GM21529 (cell line): ENCODE data around the gene ROR1.

Source experiments
- ATAC-seq: cut with Tn5 transposase; IDR thresholded peaks from one replicate; pipeline ENCODE4 v1.9.1; 2021; ENCODE audit not compliant: unreplicated experiment

The ROR1 gene

DNA sequence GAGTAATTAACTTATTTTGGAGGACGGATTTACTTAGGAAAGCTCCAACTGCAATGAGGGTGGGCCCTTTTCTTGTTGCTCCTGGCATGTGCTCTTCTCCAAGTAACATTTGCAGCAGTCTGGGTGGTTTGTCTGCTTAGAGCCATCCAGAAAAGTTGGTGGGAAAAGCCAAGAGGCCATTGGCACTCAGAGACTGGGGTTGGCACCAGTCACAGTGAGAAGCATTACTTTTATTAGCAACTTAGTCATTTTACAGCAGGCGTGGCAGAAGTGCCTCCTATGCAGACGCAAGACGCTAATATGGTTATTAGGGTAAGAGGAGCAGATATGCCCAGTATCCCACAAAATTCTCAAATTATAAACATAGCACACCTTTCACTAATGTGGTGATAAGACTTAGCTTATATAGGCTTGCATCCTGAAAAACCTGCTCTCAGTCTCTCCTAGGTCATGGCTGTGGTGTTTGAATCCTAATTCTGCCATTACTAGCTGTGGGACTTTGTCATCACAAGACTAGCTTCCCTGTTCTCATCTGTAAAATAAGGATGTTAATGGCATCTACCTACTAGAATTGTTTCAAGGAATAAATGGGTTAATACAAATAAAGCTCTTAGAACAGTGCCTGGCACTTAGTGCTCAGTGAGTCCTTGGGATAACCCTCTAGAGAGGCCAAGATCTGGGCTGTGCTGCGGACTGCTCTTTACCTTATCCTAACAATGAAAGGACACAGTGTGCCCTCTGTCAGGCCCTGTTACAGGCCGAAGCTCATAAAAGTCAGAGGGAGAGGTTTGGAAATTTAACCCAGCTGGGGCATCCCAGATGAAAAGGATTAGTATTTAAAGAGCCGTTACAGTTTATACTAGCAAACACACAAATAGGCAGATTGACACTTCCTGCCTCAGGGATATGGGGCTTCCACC is 154.6 kb downstream of the ROR1 start:
- ATAC-seq = no peak

DNA sequence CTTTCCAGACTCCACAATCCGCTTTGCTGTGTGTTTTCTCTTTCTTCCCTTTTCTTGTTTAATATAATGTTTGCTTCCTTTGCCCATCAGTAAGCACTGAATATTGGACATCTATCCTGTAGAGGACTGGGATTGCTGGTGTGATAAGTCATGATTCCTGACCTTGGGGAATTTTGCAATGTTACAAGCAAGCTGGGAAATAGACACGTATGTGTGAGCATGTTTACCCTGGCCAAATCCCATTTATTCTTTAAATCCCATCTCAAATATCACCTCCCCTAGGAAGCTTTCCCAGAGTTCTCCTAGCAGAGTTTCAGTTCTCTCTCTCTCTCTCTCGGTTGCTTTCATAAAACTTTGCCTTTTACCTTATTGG is 155.3 kb downstream of the ROR1 start:
- no peak for ATAC-seq

DNA sequence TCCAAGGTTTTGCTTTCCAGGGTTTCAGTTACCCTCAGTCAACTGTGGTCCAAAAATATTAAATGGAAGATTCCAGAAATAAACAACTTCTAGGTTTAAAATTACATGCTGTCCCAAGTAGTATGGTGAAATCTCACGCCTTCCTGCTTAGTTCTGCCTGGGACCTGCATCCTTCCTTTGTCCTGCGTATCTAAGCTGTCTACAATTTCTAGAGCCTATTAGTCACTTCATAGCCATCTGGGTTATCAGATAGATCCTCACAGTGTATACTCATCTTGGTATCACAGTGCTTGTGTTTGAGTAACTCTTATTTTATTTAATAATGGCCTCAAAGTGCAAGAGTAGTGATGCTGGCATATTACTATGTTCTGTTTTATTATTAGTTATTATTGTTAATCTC is 157.7 kb downstream of the ROR1 start:
- no peak for ATAC-seq

DNA sequence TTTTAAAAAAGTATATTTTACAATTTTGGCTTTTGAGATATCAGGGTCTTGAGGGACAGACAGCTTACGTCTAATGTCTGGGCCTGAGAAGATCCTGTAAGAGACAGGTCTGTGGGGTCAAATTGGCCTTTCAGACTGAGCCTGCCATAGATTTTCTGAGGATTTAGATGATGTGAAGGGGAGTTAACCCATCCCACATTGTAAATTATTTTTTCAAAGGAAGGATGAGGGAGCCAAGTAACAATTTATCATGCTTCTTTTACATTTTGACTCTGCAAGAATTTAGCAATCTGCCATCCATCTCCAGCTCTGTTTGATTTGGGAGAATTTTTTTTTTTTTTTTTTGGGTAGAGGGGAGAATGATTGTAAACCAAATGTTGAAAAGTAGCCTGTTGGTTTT is 160.9 kb downstream of the ROR1 start:
- ATAC-seq = no peak

DNA sequence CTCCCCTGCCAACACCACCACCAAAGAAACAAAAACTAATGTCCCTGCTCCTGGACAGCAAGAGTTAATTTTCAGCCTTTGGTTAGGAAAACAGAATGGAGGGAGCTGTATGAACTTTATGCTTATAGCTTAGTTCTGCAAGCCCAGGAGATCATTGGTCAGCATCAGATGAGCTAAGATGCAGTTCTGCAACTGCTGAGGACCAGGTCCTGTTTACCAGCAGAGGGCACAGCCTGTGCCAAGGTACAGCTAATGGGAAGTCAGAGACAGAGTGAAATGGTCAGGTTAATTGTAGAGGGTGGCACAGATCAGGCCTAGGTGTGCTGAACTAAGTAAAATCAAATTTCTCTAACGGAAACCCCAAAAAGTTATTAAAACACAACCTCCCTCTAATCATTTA is 161.3 kb downstream of the ROR1 start:
- ATAC-seq = peak; percentile 43

DNA sequence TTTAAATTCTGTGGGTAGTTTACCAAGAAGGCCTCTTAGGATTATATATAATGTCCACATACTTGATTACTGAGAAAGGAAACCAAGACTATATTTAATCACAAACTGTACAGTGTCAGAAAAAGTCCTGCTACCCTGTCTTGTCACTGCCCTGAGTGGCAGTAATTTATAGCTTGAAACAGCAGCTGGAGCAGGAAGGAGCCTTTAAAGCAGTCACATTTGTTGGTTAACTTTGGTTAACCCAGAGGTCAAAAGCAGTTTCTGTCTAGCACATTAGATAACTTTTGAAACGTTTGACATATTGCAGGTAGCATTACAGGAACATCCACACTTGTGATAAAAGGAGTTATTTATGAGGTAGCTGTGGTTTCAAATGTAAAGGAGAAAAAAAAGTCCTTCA is 161.7 kb downstream of the ROR1 start:
- peak; percentile 72 for ATAC-seq

DNA sequence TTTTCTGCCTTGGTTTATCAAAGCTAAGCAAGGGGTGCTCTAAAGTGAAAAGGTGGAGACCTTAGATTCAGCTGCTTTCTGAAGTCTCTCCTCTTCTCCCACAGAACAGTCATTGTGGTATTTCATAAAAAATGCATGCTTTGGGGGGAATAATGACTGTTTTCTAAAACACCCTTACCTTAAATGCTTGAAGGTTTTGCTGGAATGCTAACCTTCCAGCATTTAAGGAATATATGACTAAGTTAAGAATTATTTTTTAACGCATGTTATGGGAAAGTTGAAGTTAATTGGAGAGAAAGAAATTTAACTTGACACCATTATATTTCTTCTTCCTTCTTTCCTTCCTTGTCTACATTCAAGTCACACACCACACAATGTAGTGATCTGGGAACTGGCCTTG is 162.5 kb downstream of the ROR1 start:
- ATAC-seq = no peak

DNA sequence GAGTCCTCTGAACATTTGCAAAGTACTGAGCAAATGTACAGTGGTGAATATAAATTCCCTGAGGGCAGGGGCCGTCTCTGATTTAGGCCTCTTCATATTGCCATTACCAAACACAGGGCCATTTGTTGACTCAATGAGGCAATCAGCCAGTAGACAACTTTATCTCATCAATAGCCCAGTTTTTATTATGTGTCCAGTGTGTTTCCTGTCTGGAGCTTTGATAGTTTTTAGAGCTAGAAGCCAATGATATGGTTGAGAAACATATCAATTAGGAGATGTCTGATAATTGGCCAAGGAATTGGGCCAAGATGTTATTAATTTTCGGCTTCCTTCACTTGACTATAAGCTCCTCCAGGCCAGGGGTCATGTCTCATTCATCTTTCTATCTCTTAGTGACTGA is 163.0 kb downstream of the ROR1 start:
- ATAC-seq = no peak

DNA sequence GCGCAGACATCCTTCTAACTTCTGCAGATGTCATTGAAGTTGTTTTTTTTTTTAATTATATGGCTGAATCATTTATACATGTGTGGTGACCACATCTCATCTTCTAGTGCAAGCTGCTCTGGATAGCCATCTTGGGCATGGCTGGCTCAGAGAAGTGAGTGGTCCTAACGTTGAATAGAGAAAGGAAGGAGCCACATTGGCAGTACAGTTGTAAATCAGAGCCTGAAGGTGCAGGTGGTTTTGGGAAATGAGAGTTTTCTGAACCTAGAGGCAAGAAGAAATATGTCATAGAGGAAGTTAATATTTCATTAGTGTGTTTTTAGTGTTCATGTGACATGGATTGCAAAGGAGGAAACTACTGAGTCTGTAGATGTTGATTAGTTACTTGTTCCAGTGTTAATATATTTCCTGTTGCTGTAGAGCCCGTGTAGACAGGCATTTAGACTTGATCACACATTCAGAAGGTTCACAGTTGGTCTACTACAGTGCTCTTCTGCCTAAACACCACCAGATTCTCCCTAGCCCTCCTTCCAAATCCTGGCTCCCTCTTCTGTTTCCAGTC is 163.7 kb downstream of the ROR1 start:
- ATAC-seq = peak; percentile 45

DNA sequence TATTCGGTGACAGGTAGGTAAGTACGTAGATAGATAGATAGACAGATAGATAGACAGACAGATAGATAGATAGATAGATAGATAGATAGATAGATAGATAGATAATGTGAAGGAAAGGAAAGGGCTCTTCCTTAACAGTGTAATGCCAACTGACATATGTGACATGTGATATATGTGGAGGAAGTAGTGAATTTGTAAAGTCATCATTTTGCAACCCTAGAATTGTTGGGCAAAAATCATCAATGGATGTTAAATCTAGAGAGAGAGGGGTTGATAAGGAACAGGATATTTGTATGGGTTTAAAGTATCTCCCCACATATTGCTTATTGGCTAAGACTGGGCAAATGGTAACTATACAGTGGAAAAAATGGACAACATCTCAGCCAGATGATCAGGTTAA is 166.6 kb downstream of the ROR1 start:
- ATAC-seq = no peak

DNA sequence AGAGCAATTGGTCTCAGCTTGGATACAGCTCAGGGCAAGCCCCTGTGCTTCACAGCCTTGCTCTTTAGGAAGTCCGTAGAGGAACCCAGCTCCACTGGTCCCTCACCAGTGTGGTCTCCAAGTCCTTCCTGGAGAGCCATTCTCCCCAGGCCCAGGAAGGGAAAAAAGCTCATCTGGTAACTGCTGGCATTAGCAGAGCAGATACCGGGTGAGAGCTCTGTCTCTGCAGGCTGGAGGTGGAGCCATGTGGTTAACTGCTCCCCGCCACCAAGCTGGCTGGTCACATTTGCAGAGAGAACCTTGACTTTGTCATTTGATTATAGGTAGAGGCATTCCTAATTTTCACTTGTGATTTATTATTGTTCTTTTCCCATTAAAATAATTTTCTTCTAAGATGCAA is 169.6 kb downstream of the ROR1 start:
- ATAC-seq = no peak

DNA sequence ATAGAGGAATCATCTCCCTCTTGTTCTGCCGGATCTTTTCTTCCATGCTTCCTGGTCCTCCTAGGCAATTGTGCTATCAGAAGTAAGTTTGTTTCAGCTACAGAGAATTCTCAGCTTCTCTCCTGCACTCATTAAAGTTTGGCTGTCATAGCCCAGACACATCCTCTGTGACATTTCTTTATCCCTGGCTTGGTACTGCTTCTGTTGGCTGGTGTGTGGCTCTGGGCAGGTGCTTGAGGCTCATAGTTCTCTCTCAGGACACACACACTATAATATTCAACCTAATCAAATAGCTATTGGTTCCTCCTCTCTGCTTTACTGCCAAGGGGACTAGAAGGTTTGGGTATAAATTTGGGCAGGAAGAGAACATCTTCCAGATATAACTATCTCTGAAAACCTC is 172.1 kb downstream of the ROR1 start:
- no peak for ATAC-seq

DNA sequence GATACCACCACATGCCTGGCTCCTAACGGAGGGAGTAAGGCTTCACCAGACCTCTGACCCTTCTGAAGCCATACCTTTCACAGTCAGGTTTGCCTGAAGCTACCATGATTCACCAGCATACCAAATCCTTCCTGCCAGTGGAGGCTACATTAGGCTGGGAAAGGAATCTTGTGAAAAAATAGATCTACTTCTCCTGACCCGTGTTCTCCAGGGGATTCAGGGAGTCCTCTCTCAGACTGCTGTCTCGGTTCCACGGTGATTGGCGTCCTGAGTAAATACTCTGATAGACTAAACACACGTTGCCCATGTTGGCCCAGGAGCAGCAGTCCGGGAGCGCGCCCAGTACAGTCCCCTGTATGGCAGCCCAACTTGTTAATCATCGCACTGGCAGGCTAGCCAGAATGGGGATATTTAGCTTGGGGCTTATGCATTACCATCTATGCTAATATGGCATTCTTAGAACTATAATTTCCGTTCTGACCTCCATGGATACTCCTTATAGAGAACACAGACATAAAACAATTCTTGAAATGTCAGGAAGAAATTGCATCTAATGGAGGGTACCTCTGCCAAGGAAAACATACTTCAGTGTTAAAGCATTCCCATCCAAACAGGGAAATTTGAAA is 173.2 kb downstream of the ROR1 start:
- no peak for ATAC-seq

DNA sequence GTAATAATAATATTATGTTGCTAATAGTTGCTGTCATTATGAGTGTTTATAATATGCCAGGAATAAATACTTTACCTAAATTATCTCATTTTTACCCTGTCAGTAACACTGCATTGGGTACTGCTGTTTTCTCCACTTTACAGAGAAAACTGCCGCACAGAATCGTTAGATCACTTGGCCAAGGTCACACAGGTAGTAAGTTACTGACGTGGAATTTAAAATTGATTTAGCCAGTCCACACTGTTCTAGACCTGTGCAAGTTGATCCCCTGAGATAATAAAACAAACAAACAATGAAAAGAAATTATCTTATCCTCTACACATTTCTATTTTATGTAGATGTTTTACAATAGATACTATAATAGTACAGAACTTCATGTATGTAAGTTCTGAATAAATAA is 174.1 kb downstream of the ROR1 start:
- no peak for ATAC-seq

DNA sequence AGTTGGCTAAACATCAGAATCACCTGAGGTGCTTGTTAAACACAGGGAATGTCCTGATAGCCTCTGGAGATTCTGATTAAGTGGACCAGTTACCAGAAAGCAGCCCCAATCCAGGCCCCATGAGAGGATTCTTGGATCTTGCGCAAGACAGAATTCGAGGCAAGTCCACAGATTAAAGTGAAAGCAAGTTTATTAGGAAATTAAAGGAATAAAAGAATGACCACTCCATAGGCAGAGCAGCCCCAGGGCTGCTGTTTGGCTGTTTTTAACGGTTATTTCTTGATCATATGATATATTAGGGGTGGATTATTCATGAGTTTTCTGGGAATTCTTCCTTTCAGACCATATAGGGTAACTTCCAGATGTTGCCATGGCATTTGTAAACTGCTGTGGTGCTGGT is 176.2 kb downstream of the ROR1 start:
- ATAC-seq = no peak

DNA sequence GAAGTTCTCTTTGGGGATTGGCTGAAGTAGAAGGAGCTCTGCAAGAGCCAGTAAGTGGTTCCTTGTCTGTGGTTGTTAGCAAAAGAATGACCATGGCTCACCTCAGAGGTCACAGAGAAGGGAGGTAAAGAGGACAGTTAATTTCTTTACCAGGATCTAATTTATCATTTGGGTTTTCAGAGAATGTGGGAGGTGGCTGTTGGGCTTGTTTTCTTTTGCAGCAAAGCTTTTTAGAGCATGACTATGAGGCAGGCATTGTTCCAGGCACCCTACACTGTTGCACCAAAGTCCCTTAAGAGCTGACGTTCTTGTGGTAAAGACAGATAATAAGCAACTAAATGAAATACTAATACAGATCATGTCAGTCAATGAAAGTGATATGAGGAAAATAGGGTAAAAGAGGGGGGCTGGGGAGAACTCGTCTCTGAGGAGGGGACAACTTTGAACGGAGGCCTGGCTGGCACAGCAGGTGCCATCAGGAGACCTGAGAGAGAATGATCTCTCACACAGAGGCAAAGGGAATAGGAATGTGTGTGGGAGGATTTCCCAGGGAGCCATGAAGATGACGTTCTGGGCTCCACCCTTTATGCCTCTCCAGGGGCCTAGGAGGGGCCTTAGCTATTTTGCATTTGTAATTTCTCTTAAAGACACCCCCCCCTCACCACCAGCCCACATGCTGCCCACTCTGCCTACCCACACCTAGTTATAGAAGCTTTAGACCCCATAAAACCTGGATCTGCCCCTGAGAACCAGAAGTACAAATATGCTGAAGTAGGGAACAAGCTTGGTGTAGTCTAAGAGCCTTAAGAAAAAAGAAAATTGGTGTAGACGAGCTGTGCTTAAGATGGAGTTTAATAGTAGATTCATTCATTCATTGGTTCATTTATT is 177.5 kb downstream of the ROR1 start:
- ATAC-seq = no peak

DNA sequence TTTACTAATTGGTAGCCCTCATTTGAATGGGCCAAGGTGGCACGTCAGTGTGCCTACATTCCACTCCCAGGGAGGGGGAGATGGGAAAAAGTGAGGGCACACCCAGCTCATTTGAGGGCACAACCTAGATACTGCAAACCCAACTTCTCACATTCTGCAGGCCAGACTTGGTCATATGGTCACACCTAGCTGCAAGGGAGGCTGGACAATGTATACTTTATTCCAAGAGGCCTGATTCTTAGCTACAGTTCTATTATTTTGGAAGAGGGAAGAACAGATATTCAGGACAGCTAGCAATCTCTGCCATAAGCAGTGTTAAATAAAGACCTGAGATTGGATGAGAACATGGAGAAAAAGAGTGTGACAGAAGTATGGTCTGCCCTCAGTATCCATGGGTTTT is 180.4 kb downstream of the ROR1 start:
- ATAC-seq = no peak

DNA sequence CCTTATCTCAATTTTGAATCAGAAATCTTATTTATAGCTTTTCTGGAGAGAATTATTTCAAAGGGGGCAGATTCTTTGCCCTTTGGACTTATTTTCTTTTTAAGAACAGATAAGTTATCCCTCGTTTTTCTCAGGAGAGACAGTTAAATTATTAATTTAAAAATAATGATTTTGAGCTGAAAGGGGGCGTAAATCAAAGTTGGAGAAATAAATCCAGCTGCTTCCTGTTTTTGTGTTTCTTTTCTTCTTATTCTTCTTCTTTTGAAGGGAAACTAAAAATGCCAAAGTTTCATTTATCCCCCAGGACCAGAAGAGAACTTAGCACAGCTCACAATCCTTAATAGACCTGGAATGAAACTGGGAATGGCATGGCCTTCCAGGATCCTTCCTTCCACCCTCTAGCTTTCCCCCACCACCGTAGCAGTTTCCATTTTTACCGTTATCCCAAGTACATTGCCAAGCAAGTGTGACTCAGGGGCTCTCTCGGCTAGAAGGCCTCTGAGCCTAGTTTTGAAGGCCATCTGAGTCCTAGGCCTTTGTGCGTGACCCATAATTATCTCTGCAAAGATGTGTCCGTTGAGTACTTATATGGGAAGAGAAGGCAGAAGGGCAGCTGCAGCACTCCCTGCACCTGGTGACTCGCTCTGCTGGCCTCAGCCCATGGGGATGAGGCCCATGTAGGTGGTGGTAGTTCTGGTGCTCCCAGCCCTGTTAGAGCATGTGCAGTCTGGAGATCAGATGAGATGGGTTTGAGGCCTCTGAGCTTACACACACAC is 181.7 kb downstream of the ROR1 start:
- ATAC-seq = no peak

DNA sequence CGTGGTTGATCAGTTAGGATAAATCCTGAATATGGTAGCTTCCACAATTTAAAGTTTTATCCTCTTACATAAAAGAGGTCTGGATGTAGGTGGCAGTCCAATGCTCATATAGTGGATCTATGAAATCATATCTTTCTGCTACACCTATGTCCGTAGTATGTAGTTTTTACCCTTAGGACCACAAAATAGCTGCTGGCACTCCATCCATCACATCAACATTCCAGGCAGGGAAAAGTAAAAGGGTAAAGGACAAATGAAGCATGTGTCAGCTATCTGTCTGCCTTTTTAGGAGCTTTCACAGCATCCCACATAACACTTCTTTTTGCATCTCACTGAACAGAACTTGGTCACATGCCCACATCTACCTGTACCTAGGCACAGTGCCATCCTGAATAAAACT is 184.7 kb downstream of the ROR1 start:
- ATAC-seq = no peak

DNA sequence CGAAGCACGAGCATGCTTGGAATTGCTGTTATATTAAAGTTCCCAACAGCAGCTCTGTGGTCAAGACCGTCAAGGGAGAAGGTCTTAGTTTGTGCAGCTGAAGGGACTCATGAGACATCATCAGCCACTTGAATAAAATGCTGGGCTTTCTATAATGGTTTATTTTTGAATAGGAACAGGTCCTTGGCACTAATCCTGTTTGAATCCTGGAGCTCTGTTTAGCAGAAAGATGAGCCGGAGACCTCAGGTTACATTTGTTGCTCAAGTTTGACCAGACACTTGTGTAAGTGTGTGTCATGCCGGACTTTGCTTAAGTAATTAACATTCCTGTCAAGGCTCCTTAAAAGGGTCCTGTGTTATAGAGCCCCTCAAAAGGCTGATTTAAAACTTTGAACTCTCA is 186.5 kb downstream of the ROR1 start:
- ATAC-seq = no peak

DNA sequence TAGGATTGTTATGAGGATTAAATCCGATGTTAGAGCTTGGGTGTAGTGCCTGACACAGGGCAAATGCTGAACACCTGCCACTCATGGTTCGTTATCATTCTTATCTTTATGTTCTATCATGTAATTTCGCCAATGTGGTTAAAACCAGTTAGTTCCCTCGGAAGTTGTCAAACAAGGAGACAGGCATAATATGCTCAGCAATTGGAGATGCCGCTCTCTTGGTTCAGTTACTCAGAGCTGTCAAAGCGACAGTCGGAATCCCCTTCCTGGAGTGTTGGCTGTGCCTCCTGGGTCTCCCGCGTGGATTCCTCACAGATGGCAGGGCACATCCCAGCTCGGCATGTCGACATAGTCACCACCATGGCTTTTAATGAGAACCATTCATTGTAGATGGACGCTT is 192.2 kb downstream of the ROR1 start:
- no peak for ATAC-seq
